ENCODE results near the gene ZGPAT.

Gene ZGPAT

GRCh38 chr20:63732118-63733095 is 24.6 kb downstream of the ZGPAT start:
- DNase-seq (ENCODE audit: low read depth in 2 of 2, low spot score in 1 of 2) = no peak

- no peak for DNase-seq (ENCODE audit: low read depth in 2 of 2, low spot score in 1 of 2)
Measured at GRCh38 chr20:63733117-63733516, 25.3 kb downstream of the ZGPAT start.

GRCh38 chr20:63733579-63734081 is 25.8 kb downstream of the ZGPAT start:
- no peak for DNase-seq (ENCODE audit: low read depth in 2 of 2, low spot score in 1 of 2)

- DNase-seq (ENCODE audit: low read depth in 2 of 2, low spot score in 1 of 2) = no peak
Measured at GRCh38 chr20:63734111-63734945, 26.5 kb downstream of the ZGPAT start.

GRCh38 chr20:63734946-63735858 is 27.4 kb downstream of the ZGPAT start:
- DNase-seq (ENCODE audit: low read depth in 2 of 2, low spot score in 1 of 2) = no peak

- DNase-seq (ENCODE audit: low read depth in 2 of 2, low spot score in 1 of 2) = peak in 1 of 2 donors; percentile 61
Measured at GRCh38 chr20:63735859-63736718, 28.2 kb downstream of the ZGPAT start, which contains the start of gene LIME1. TSS of gene LIME1 (plus strand) at chr20:63736664. CDS start at chr20:63737550, 886 bp downstream.

GRCh38 chr20:63736893-63737694 is 29.3 kb downstream of the ZGPAT start:
- no peak for DNase-seq (ENCODE audit: low read depth in 2 of 2, low spot score in 1 of 2)

GRCh38 chr20:63737695-63737944 is 29.8 kb downstream of the ZGPAT start:
- no peak for DNase-seq (ENCODE audit: low read depth in 2 of 2, low spot score in 1 of 2)

GRCh38 chr20:63737945-63738686 is 30.3 kb downstream of the ZGPAT start:
- DNase-seq (ENCODE audit: low read depth in 2 of 2, low spot score in 1 of 2) = no peak

GRCh38 chr20:63738687-63739129 is 30.9 kb downstream of the ZGPAT start:
- no peak for DNase-seq (ENCODE audit: low read depth in 2 of 2, low spot score in 1 of 2)

- DNase-seq (ENCODE audit: low read depth in 2 of 2, low spot score in 1 of 2) = no peak
Measured at GRCh38 chr20:63739130-63740069, 31.6 kb downstream of the ZGPAT start, which contains the start of gene SLC2A4RG. TSS of gene SLC2A4RG (plus strand) at chr20:63739776. CDS start at chr20:63739913, 137 bp downstream.

- no peak for DNase-seq (ENCODE audit: low read depth in 2 of 2, low spot score in 1 of 2)
Measured at GRCh38 chr20:63740070-63740626, 32.3 kb downstream of the ZGPAT start.

- DNase-seq (ENCODE audit: low read depth in 2 of 2, low spot score in 1 of 2) = no peak
Measured at GRCh38 chr20:63740627-63741353, 33.0 kb downstream of the ZGPAT start.

- DNase-seq (ENCODE audit: low read depth in 2 of 2, low spot score in 1 of 2) = no peak
Measured at GRCh38 chr20:63741354-63741675, 33.5 kb downstream of the ZGPAT start.

GRCh38 chr20:63741676-63742380 is 34.0 kb downstream of the ZGPAT start:
- DNase-seq (ENCODE audit: low read depth in 2 of 2, low spot score in 1 of 2) = no peak
